Keratinocyte (primary cell): ENCODE data around the gene CMKLR1. TPM values are rescaled to one million over a fixed set of nuclear protein-coding genes. Genes with fewer than 3 reads are reported as not detected.

Source experiments
- DNase-seq: peaks from one replicate; pipeline ENCODE4 v3.0.0-alpha.2; 2011; ENCODE audit warnings: low read depth, missing footprints, low spot score
- FAIRE-seq: peaks from 2 replicates; lab custom pipeline; 2011; peaks lifted over from hg19 to GRCh38; lab: Jason Lieb, UNC
- H2AFZ ChIP-seq: 2 replicates; pipeline ENCODE4 v1.6.0; 2012; ENCODE audit warnings: low read length, control low read depth, inconsistent platforms; ENCODE audit not compliant: control insufficient read depth
- H3K27ac ChIP-seq: 2 replicates; pipeline ENCODE4 v1.5.1; 2011; ENCODE audit warnings: low read length; ENCODE audit not compliant: control insufficient read depth, insufficient read depth
- H3K27me3 ChIP-seq: 3 replicates; pipeline ENCODE4 v1.6.0; 2011; ENCODE audit warnings: low read length; ENCODE audit not compliant: control insufficient read depth, insufficient read depth; ENCODE audit errors: extremely low read depth
- H3K36me3 ChIP-seq, 2 experiments: 2 replicates in 1 of 2; 3 replicates in 1 of 2; pipeline ENCODE4 v1.5.1; 2011; ENCODE audit warnings: low read length in 2 of 2, mild to moderate bottlenecking in 1 of 2; ENCODE audit not compliant: control insufficient read depth in 2 of 2, insufficient read depth in 2 of 2; ENCODE audit errors: extremely low read depth in 1 of 2
- H3K4me1 ChIP-seq: 3 replicates; pipeline ENCODE4 v1.5.1; 2011; ENCODE audit warnings: low read length; ENCODE audit not compliant: control insufficient read depth, insufficient read depth; ENCODE audit errors: extremely low read depth
- H3K4me2 ChIP-seq: 3 replicates; pipeline ENCODE4 v1.6.0; 2011; ENCODE audit warnings: low read depth, low read length; ENCODE audit not compliant: control insufficient read depth, insufficient read depth; ENCODE audit errors: extremely low read depth
- H3K4me3 ChIP-seq, 3 experiments: fragments of 200-600 bp in 1 of 3; sonication (generic) in 1 of 3; 2 replicates in 2 of 3; 3 replicates in 1 of 3; pipeline ENCODE4 v1.5.1; 2011 to 2016; ENCODE audit warnings: low read length in 3 of 3, mild to moderate bottlenecking in 3 of 3, control low read depth in 2 of 3, inconsistent platforms in 1 of 3, low read depth in 1 of 3, mixed read lengths in 1 of 3, mixed run types in 1 of 3, moderate library complexity in 1 of 3; ENCODE audit not compliant: control insufficient read depth in 2 of 3, insufficient read depth in 2 of 3; ENCODE audit errors: extremely low read depth in 1 of 3
- H3K79me2 ChIP-seq: 2 replicates; pipeline ENCODE4 v1.6.0; 2012; ENCODE audit warnings: low read length; ENCODE audit not compliant: control insufficient read depth, insufficient read depth
- H3K9ac ChIP-seq: 3 replicates; pipeline ENCODE4 v1.6.0; 2011; ENCODE audit warnings: low read length; ENCODE audit not compliant: control insufficient read depth, insufficient read depth; ENCODE audit errors: extremely low read depth
- H3K9me1 ChIP-seq: 3 replicates; pipeline ENCODE4 v1.6.0; 2011; ENCODE audit warnings: low read length; ENCODE audit not compliant: control insufficient read depth, insufficient read depth; ENCODE audit errors: extremely low read depth
- H3K9me3 ChIP-seq: 2 replicates; pipeline ENCODE4 v1.5.1; 2012; ENCODE audit warnings: low read depth, low read length; ENCODE audit not compliant: control insufficient read depth
- H4K20me1 ChIP-seq: 3 replicates; pipeline ENCODE4 v1.6.0; 2011; ENCODE audit warnings: low read length; ENCODE audit not compliant: control insufficient read depth, insufficient read depth; ENCODE audit errors: extremely low read depth
- EZH2 ChIP-seq: IDR thresholded peaks from one replicate; pipeline ENCODE4 v1.6.1; 2012; ENCODE audit warnings: inconsistent platforms, mild to moderate bottlenecking, low read length, moderate library complexity
- dilution Hi-C: fragments of 300-500 bp; cut with MboI; formaldehyde crosslinking; loops from one replicate; pipeline ENCODE4 v1.7.0; 2020; ENCODE audit warnings: low sequenced_read_pairs; ENCODE audit not compliant: extremely low pct_ligation_motif_present
- polyA plus RNA-seq, 5 experiments: library from polyadenylated mRNA; depleted of rRNA in 3 of 5; stranded (reverse) in 3 of 5; stranded (forward) in 1 of 5; unstranded in 1 of 5; fragments of >200 nt; gene quantifications; 1 replicate in 1 of 5; 2 replicates in 3 of 5; 3 replicates in 1 of 5; pipeline versions ENCODE4 v1.2.1 to v1.2.3, GENCODE V29; 2011 to 2012; ENCODE audit warnings: missing spikeins in 2 of 5, low read depth in 1 of 5, low replicate concordance in 1 of 5
- TF ChIP-seq, protein P1 (sequence below), 3 experiments: IDR thresholded peaks in 1 of 3; conservative IDR thresholded peaks in 1 of 3; optimal IDR thresholded peaks in 1 of 3; 2 replicates in 2 of 3; 3 replicates in 1 of 3; pipeline versions ENCODE3 to v1.5.1; 2011; ENCODE audit warnings: low read length in 3 of 3, mild to moderate bottlenecking in 3 of 3, moderate library complexity in 2 of 3, control low read depth in 1 of 3, inconsistent platforms in 1 of 3; ENCODE audit not compliant: insufficient read depth in 2 of 3; ENCODE audit errors: extremely low read depth in 1 of 3

Gene CMKLR1
- polyA plus RNA-seq, 1 donor (not counting 4 experiments of a cell fraction or from before 2014, with no cell fraction given) = not detected

DNA sequence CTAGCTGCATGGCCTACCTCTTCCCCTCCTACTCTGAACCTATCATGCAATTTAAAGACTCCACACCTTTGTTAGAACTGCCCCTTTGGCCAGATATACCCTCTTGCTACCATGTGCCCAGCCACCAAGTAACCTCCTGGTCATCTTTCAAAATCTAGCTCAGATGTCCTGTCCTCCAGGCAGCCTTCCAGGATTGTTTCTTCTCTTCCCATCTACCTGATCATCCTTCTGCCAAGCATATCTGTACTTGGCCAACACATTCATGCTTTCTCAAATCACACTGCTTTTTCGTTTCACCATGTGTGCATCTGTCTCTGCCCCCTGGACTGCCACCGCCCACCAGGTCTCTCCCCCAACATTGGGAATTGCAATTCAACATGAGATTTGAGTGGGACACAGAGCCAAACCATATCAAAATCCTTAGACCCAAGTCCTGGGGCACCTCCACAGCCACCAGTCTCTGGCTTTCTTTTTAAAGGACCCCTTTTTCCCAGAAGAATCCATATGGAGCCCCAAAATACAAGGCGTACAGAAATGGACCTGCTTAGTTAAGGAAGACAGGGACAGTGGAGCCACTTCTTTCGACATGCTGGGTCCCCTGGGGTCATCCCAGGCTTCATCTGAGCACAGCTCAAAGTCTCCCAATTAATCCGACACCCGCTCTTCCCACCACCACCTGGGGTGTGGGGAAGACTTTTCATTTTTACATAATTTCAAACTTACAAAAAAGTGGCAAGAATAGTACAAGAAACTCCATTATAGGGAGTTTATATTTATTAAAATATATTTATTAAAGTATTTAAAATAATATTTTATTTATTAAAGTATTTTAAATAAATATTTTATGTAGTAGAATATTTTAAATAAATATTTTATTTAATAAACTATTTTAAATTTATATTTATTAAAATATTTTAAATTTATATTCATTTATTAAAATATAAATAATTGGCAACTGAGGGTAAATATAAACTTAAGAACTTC lies 7.9 kb upstream of the CMKLR1 start:
- dilution Hi-C loops = no loop called here
- no peaks in the 10 kb centered on the region for H3K27me3 ChIP-seq
- FAIRE-seq (no peak), DNase-seq (no peak)
- H4K20me1 ChIP-seq = no peaks in the 10 kb centered on the region
- no peaks in the 10 kb centered on the region for H3K9me1 ChIP-seq
- H3K9ac ChIP-seq = no peak overlapping the region
- H3K4me1 ChIP-seq = no peaks in the 10 kb centered on the region
- H2AFZ ChIP-seq = no peak overlapping the region
- no peak overlapping the region for H3K27ac ChIP-seq
- TF ChIP-seq EZH2 = no peak
- TF ChIP-seq, protein P1, sequence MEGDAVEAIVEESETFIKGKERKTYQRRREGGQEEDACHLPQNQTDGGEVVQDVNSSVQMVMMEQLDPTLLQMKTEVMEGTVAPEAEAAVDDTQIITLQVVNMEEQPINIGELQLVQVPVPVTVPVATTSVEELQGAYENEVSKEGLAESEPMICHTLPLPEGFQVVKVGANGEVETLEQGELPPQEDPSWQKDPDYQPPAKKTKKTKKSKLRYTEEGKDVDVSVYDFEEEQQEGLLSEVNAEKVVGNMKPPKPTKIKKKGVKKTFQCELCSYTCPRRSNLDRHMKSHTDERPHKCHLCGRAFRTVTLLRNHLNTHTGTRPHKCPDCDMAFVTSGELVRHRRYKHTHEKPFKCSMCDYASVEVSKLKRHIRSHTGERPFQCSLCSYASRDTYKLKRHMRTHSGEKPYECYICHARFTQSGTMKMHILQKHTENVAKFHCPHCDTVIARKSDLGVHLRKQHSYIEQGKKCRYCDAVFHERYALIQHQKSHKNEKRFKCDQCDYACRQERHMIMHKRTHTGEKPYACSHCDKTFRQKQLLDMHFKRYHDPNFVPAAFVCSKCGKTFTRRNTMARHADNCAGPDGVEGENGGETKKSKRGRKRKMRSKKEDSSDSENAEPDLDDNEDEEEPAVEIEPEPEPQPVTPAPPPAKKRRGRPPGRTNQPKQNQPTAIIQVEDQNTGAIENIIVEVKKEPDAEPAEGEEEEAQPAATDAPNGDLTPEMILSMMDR (optimal IDR thresholded peaks at IDR 0.05 in 1 of 3, IDR thresholded peaks at IDR 0.05 in 1 of 3, conservative IDR thresholded peaks at IDR 0.05 in 1 of 3; ENCODE audit: extremely low read depth in 1 of 3, insufficient read depth in 2 of 3, low read length in 3 of 3) = no peak
- H3K36me3 ChIP-seq = no peaks in the 10 kb centered on the region
- H3K9me3 ChIP-seq = no peaks in the 10 kb centered on the region
- H3K4me3 ChIP-seq = no peak overlapping the region
- no peaks in the 10 kb centered on the region for H3K79me2 ChIP-seq
- no peak overlapping the region for H3K4me2 ChIP-seq

DNA sequence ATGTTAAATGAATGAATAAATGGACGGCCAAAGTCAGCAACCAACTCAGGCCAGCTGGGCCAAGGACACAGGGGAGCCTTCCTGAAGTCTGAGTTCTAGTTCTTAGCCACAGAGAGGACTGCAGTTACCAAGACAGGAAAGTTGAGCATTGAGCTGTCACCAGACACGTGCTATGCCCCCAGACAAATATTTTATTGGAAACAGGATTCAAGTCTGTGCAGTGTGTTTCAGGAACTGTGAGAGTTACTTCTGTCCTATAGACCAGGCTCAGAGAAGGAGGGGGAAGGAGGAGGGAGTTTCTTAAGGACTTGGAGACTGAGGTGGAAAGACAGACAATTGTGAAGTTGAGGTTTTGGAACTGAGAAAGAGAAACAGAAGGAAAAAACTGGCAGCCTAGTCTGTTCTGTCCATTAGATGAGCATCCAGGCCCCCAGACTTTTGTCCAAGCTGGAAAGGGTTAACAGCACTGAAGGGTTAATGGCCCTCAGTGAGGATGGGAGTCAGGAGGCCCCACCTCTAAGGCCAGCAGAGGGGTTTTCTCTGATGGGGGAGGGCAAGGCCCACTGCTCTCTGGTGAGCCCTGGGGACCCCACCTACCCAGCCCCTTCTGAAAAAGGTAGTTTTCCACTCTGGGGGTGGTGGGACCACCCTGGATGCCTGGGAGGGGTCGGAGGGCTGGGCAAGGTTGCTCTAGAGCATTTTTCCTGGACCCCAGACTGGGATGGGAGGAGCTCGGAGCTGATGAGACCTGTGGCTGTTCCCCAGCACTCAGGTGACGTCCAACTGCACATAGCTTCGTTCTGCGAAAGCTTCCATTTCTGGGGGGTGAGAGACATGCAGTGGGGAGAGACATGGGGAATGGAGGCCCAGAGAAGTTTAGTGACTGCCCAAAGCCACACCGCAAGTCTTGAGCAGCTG lies 6.9 kb upstream of the CMKLR1 start:
- FAIRE-seq = no peak
- Histone ChIP-seq H3K9ac (no peak overlapping the region), H3K36me3 (no peaks in the 10 kb centered on the region), H3K27ac (no peak overlapping the region), H4K20me1 (no peaks in the 10 kb centered on the region), H3K4me3 (no peak overlapping the region), H3K9me3 (no peaks in the 10 kb centered on the region), H2AFZ (no peak overlapping the region), H3K79me2 (no peaks in the 10 kb centered on the region), H3K4me1 (no peaks in the 10 kb centered on the region), H3K27me3 (no peaks in the 10 kb centered on the region), H3K4me2 (no peak overlapping the region), H3K9me1 (no peaks in the 10 kb centered on the region)
- no peak for DNase-seq
- TF ChIP-seq, protein P1 (optimal IDR thresholded peaks at IDR 0.05 in 1 of 3, IDR thresholded peaks at IDR 0.05 in 1 of 3, conservative IDR thresholded peaks at IDR 0.05 in 1 of 3; ENCODE audit: extremely low read depth in 1 of 3, insufficient read depth in 2 of 3, low read length in 3 of 3) = no peak
- TF ChIP-seq EZH2 = no peak
- dilution Hi-C loops = no loop called here
